ENCODE measurements around the gene LDB2. TPM values are rescaled to one million over a fixed set of nuclear protein-coding genes. Genes with fewer than 3 reads are reported as not detected.

LDB2 gene
- total and polyA plus RNA-seq, 11 donors: 9.5 to 38.7 (median 26.3) TPM

GRCh38 chr4:16760617-16761363 is 137.7 kb downstream of the LDB2 start:
- Histone ChIP-seq H3K4me3 (no peak overlapping the region), H3K36me3 (peaks cover 0 to 21% (median 0%) of the 10 kb centered on the region in 9 donors), H3K27ac (peak overlapping the region in 1 of 12 donors; percentile 12), H3K27me3 (no peaks in the 10 kb centered on the region), H3K9me3 (no peaks in the 10 kb centered on the region), H3K4me1 (peaks cover 0 to 17% (median 0%) of the 10 kb centered on the region in 12 donors)
- DNase-seq (no peak), ATAC-seq (no peak)
- WGBS, 4 donors: 83 to 88% (median 84%) methylated on average over 6 of the region's 6 CpGs
- intact Hi-C loops (cut with DNase I): loop anchor here in 1 of 10 donors (10.0 kb wide), 1 partner anchor 564 kb away; no protein-coding TSS in a partner anchor
- no peak for TF ChIP-seq POLR2A (IDR thresholded peaks at IDR 0.05)
- TF ChIP-seq, protein P1, sequence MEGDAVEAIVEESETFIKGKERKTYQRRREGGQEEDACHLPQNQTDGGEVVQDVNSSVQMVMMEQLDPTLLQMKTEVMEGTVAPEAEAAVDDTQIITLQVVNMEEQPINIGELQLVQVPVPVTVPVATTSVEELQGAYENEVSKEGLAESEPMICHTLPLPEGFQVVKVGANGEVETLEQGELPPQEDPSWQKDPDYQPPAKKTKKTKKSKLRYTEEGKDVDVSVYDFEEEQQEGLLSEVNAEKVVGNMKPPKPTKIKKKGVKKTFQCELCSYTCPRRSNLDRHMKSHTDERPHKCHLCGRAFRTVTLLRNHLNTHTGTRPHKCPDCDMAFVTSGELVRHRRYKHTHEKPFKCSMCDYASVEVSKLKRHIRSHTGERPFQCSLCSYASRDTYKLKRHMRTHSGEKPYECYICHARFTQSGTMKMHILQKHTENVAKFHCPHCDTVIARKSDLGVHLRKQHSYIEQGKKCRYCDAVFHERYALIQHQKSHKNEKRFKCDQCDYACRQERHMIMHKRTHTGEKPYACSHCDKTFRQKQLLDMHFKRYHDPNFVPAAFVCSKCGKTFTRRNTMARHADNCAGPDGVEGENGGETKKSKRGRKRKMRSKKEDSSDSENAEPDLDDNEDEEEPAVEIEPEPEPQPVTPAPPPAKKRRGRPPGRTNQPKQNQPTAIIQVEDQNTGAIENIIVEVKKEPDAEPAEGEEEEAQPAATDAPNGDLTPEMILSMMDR (IDR thresholded peaks at IDR 0.05): no peak

GRCh38 chr4:16759931-16760582 is 138.4 kb downstream of the LDB2 start:
- H3K4me1 ChIP-seq: peaks cover 0 to 17% (median 0%) of the 10 kb centered on the region in 12 donors
- no peak for TF ChIP-seq POLR2A (IDR thresholded peaks at IDR 0.05)
- TF ChIP-seq, protein P1 (IDR thresholded peaks at IDR 0.05): no peak
- no peaks in the 10 kb centered on the region for H3K9me3 ChIP-seq
- intact Hi-C loops (cut with DNase I): loop anchor here in 1 of 10 donors (10.0 kb wide), 2 partner anchors 155 to 565 kb away; no protein-coding TSS in a partner anchor
- peaks cover 0 to 22% (median 0%) of the 10 kb centered on the region in 9 donors for H3K36me3 ChIP-seq
- DNase-seq: no peak
- peak in 1 of 4 donors; percentile 34 for ATAC-seq
- WGBS, 4 donors: 64 to 72% (median 71%) methylated on average over 5 of the region's 5 CpGs
- no peaks in the 10 kb centered on the region for H3K27me3 ChIP-seq
- H3K4me3 ChIP-seq: no peak overlapping the region
- H3K27ac ChIP-seq: peak overlapping the region in 1 of 12 donors; percentile 12

- Histone ChIP-seq H3K27ac (no peak overlapping the region), H3K27me3 (no peaks in the 10 kb centered on the region), H3K9me3 (no peaks in the 10 kb centered on the region), H3K36me3 (peaks cover 0 to 26% (median 0%) of the 10 kb centered on the region in 9 donors), H3K4me1 (peaks cover 0 to 17% (median 0%) of the 10 kb centered on the region in 12 donors), H3K4me3 (no peak overlapping the region)
- TF ChIP-seq, protein P1 (IDR thresholded peaks at IDR 0.05): no peak
- TF ChIP-seq POLR2A (IDR thresholded peaks at IDR 0.05): no peak
- no peak for DNase-seq
- WGBS, 4 donors: 65 to 79% (median 70%) methylated on average over 8 of the region's 8 CpGs
- ATAC-seq: no peak
- intact Hi-C loops (cut with DNase I): loop anchor here in 1 of 10 donors (10.0 kb wide), 1 partner anchor 156 kb away; no protein-coding TSS in a partner anchor
These were observed 139.6 kb downstream of the LDB2 start for GRCh38 chr4:16758816-16759215.

GRCh38 chr4:16758255-16758654 is 140.2 kb downstream of the LDB2 start:
- Histone ChIP-seq H3K9me3 (no peaks in the 10 kb centered on the region), H3K27me3 (no peaks in the 10 kb centered on the region), H3K4me3 (no peak overlapping the region), H3K27ac (no peak overlapping the region), H3K4me1 (peaks cover 0 to 17% (median 0%) of the 10 kb centered on the region in 12 donors), H3K36me3 (peaks cover 0 to 26% (median 0%) of the 10 kb centered on the region in 9 donors)
- WGBS, 4 donors: 53 to 82% (median 66%) methylated on average over 2 of the region's 2 CpGs
- DNase-seq: no peak
- ATAC-seq: no peak
- intact Hi-C loops (cut with DNase I): loop anchor here in 1 of 10 donors (10.0 kb wide), 1 partner anchor 157 kb away; no protein-coding TSS in a partner anchor
- TF ChIP-seq POLR2A (IDR thresholded peaks at IDR 0.05): no peak
- TF ChIP-seq, protein P1 (IDR thresholded peaks at IDR 0.05): no peak

Data from heart left ventricle (tissue), 16 donors.